ENCODE data around the gene DHCR7.

- TF ChIP-seq, protein P1, sequence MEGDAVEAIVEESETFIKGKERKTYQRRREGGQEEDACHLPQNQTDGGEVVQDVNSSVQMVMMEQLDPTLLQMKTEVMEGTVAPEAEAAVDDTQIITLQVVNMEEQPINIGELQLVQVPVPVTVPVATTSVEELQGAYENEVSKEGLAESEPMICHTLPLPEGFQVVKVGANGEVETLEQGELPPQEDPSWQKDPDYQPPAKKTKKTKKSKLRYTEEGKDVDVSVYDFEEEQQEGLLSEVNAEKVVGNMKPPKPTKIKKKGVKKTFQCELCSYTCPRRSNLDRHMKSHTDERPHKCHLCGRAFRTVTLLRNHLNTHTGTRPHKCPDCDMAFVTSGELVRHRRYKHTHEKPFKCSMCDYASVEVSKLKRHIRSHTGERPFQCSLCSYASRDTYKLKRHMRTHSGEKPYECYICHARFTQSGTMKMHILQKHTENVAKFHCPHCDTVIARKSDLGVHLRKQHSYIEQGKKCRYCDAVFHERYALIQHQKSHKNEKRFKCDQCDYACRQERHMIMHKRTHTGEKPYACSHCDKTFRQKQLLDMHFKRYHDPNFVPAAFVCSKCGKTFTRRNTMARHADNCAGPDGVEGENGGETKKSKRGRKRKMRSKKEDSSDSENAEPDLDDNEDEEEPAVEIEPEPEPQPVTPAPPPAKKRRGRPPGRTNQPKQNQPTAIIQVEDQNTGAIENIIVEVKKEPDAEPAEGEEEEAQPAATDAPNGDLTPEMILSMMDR (IDR thresholded peaks at IDR 0.05) = no peak
- TF ChIP-seq EZH2 (IDR thresholded peaks at IDR 0.05; ENCODE audit: borderline replicate concordance, insufficient read depth, low read depth, low read length, poor library complexity, severe bottlenecking) = no peak
Observed at GRCh38 chr11:71477641-71478527, 29.7 kb upstream of the DHCR7 start.
